ENCODE data around the gene GRIA3. TPM values are rescaled to one million over a fixed set of nuclear protein-coding genes. Genes with fewer than 3 reads are reported as not detected.

GRIA3 gene
- total RNA-seq, 1 experiment from 2014 or later = 1.4 TPM

DNA sequence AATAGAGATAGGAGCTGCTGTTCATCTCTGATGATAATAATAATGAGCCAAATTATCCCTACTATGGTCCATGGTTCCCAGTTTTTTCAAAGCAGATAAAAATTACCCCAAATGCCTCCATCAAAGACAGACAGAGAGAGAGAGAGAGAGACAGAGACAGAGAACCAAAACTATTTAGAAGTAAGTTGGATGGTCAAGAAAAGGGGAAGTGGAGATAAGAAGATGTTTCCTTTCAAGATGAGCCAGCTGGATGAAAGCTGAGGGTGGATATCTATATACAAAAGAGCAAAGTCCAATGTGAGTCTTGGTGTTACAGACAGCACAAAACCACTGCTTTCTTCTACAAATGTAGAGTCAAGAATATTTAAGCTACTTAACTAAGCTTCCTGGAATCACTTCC lies 173.9 kb downstream of the GRIA3 start:
- no peak overlapping the region for H3K4me2 ChIP-seq (ENCODE audit: insufficient read depth, insufficient read length, low read length)
- H2BK15ac ChIP-seq (ENCODE audit: low read depth, low read length) = no peak overlapping the region
- H3K79me1 ChIP-seq (ENCODE audit: insufficient read depth, low read depth, low read length, poor library complexity, severe bottlenecking) = no peaks in the 10 kb centered on the region
- no peak overlapping the region for H3K4me3 Mint-ChIP-seq
- H4K5ac ChIP-seq (ENCODE audit: insufficient read length, low read depth, low read length) = no peak overlapping the region
- no peak overlapping the region for H3K14ac ChIP-seq (ENCODE audit: insufficient read depth, low read length)
- H4K20me1 ChIP-seq (ENCODE audit: control insufficient read depth, insufficient read depth, insufficient read length) = no peaks in the 10 kb centered on the region
- peaks cover 0 to 2% (median 0%) of the 10 kb centered on the region in 3 experiments; a peak in 2 of 7 replicates for H3K36me3 Mint-ChIP-seq (ENCODE audit: insufficient read depth in 1 of 3, low read depth in 3 of 3)
- H2AK5ac ChIP-seq (ENCODE audit: insufficient read length, low read length) = no peak overlapping the region
- no peak overlapping the region for H2BK20ac ChIP-seq (ENCODE audit: low read depth, low read length, poor library complexity, severe bottlenecking)
- no peak overlapping the region for H3K56ac ChIP-seq (ENCODE audit: insufficient read length, low read depth, low read length)
- no peak overlapping the region for H3K23ac ChIP-seq (ENCODE audit: insufficient read length, low read depth, low read length)
- no peak overlapping the region for H2BK120ac ChIP-seq (ENCODE audit: low read depth, low read length, poor library complexity, severe bottlenecking)
- peaks cover 0 to 48% of the 10 kb centered on the region in 2 experiments; a peak in 2 of 5 replicates for H3K9me3 Mint-ChIP-seq
- no peaks in the 10 kb centered on the region for H3K23me2 ChIP-seq (ENCODE audit: insufficient read length, low read depth, low read length, poor library complexity, severe bottlenecking)
- H3K4ac ChIP-seq (ENCODE audit: low read depth, low read length) = no peak overlapping the region
- H3K27me3 ChIP-seq (ENCODE audit: insufficient read depth, low read length) = no peaks in the 10 kb centered on the region
- H3K27ac Mint-ChIP-seq = no peak overlapping the region
- H3K79me2 ChIP-seq (ENCODE audit: insufficient read depth, low read length) = no peaks in the 10 kb centered on the region; the same call in 1 of the 2 replicates
- H3K18ac ChIP-seq (ENCODE audit: insufficient read length, low read depth, low read length) = no peak overlapping the region
- H3K27me3 Mint-ChIP-seq (ENCODE audit: low read depth) = no peaks in the 10 kb centered on the region
- no peak overlapping the region for H4K8ac ChIP-seq (replicated peaks; ENCODE audit: insufficient read length, low read depth, low read length)
- TF ChIP-seq, protein P1, sequence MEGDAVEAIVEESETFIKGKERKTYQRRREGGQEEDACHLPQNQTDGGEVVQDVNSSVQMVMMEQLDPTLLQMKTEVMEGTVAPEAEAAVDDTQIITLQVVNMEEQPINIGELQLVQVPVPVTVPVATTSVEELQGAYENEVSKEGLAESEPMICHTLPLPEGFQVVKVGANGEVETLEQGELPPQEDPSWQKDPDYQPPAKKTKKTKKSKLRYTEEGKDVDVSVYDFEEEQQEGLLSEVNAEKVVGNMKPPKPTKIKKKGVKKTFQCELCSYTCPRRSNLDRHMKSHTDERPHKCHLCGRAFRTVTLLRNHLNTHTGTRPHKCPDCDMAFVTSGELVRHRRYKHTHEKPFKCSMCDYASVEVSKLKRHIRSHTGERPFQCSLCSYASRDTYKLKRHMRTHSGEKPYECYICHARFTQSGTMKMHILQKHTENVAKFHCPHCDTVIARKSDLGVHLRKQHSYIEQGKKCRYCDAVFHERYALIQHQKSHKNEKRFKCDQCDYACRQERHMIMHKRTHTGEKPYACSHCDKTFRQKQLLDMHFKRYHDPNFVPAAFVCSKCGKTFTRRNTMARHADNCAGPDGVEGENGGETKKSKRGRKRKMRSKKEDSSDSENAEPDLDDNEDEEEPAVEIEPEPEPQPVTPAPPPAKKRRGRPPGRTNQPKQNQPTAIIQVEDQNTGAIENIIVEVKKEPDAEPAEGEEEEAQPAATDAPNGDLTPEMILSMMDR (conservative IDR thresholded peaks at IDR 0.05) = no peak
- no peak overlapping the region for H2AFZ ChIP-seq (ENCODE audit: low read length)
- peaks cover 9% of the 10 kb centered on the region for H3K9me3 ChIP-seq (ENCODE audit: control insufficient read depth, low read depth, low read length)
- H2BK5ac ChIP-seq (ENCODE audit: insufficient read length, low read length) = no peak overlapping the region
- H3K27ac ChIP-seq (ENCODE audit: insufficient read length, low read depth, low read length) = no peak overlapping the region
- no peak for DNase-seq
- H3K4me1 ChIP-seq (ENCODE audit: insufficient read depth, low read length) = peaks cover 5% of the 10 kb centered on the region
- no peak overlapping the region for H2BK12ac ChIP-seq (ENCODE audit: insufficient read length, low read depth, low read length)
- H3T11ph ChIP-seq (ENCODE audit: low read length) = no peak overlapping the region
- no peak overlapping the region for H3K9ac ChIP-seq (ENCODE audit: extremely low read depth, insufficient read length, low read length)
- H3K4me1 Mint-ChIP-seq = peaks cover 3 to 5% of the 10 kb centered on the region in 2 experiments; a peak in 3 of 4 replicates
- no peak overlapping the region for H4K91ac ChIP-seq (ENCODE audit: insufficient read length, low read depth, low read length)

Data from H9 (cell line).